SKM-1 (cell line): ENCODE data around the gene NHLRC3.
"Not testable (repeated sequence)": the region's sequence is repeated elsewhere in the genome, so short reads cannot be mapped to it uniquely, and the experiment has no call there.

Source experiments
- DNase-seq: peaks from one replicate; lab custom pipeline; 2025; ENCODE audit not compliant: unreplicated experiment; lab: John Stamatoyannopoulos, UW

The NHLRC3 gene

GRCh38 chr13:39044536-39044935 is 6.3 kb downstream of the NHLRC3 start:
- DNase-seq: no peak

DNA sequence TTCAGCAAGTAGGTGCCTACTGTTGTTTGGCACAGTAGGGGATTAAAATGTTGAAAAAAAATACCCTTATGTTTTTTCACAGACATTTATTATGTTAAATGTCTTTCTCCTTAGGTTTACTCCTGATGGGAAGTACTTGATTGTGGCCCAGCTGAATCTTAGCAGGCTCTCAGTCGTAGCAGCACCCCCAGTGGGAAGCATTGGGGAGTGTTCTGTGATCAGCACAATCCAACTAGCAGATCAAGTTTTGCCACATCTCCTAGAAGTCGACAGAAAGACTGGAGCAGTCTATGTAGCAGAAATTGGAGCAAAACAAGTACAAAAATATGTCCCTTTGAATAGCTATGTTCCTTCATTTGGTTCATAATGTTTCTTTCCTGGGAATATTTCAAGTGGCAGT is 9.3 kb downstream of the NHLRC3 start:
- no peak for DNase-seq

DNA sequence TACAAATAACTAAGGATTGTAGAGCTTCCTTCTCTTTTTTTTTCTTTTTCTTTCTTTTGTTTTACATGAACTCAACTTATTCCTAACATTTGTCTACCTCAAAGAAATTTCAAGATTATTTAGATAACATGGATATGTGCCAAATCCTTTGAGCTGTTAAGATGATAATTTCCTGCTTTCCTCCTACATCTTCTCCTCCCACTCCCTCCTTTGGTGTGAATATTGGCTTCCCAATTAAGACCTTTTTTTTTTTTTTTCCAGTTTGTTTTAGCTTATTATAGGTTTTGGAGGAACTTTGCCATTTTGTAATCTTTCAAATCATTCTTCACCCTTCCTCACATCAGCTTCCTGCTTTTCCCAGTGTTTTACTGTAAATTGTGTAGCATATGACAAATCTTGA is 10.6 kb downstream of the NHLRC3 start:
- DNase-seq: no peak

GRCh38 chr13:39049274-39049673 is 11.0 kb downstream of the NHLRC3 start:
- DNase-seq: no peak

GRCh38 chr13:39051157-39051556 is 12.9 kb downstream of the NHLRC3 start:
- DNase-seq: no peak

DNA sequence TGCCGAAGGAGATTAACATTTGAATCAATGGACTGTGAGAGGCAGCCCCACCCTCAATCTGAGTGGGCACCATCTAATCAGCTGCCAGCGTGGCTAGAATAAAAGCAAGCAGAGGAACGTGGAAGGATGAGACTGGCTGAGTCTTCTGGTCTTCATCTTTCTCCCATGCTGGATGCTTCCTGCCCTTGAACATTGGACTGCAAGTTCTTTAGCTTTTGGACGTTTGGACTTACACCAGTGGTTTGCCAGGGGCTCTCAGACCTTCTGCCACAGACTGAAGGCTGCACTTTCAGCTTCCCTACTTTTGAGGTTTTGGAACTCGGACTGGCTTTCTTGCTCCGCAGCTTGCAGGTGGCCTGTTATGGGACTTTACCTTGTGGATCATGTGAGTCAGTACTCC is 14.7 kb downstream of the NHLRC3 start:
- DNase-seq: no peak

GRCh38 chr13:39054112-39054511 is 15.9 kb downstream of the NHLRC3 start:
- no peak for DNase-seq

DNA sequence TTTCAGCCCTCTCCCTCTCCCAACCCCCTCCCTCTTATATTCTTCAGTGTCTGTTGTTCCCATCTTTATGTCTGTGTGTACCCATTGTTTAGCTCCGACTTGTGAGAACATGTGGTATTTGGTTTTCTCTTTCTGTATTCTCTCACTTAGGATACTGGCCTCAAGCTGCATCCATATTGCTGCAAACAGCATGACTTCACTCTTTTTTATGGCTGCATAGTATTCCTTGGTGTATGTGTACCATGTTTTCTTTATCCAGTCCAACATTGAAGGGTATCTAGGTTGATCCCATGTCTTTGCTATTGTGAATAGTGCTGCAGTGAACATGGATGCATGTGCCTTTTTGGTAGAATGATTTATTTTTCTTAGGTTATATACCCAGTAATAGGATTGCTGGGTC is 17.8 kb downstream of the NHLRC3 start:
- DNase-seq: no peak

GRCh38 chr13:39058040-39058439 is 19.8 kb downstream of the NHLRC3 start:
- no peak for DNase-seq

- no peak for DNase-seq
Measured at GRCh38 chr13:39062004-39062403, 23.7 kb downstream of the NHLRC3 start.

DNA sequence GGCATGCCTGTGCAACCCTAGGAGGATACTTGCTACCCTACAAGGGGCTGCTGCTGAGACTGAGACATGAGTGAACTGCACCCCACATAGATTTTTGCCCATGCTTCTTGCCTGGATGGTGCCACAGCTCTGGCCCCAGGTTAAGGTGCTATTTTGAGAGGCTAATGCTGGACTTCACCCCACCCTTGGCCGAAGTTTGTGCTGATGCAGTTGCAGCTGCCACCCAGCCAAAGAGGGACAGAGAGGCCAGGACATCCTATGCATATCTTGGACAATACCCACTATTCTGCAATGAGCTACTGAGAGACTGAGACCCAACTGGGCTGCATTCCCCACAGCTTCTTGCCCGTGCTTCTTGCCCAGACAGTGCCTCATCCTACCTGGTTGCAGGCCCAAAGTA is 34.6 kb downstream of the NHLRC3 start:
- DNase-seq: no peak

DNA sequence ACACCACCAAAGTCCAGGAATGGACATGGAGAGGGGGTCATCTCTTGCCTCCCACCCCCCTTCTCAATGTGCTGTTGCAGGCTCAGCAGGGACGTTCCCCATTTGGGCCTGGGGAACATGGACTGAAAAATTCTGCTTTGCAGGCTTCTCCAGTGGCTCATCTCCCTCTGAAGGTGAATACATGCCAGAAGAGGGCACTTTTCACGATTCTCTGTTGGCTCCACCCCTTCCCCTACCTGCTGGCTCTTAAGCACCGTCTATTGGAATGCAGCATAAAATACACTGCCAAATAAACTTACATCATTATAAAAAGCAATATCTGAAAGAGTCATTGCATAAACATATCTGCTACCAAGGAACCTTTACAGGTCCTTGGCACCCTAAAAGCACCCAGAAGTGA is 35.7 kb downstream of the NHLRC3 start:
- no peak for DNase-seq

- DNase-seq: not testable (repeated sequence)
Measured at GRCh38 chr13:39086251-39086945, 48.1 kb downstream of the NHLRC3 start.

GRCh38 chr13:39091586-39091985 is 53.3 kb downstream of the NHLRC3 start:
- DNase-seq: no peak

DNA sequence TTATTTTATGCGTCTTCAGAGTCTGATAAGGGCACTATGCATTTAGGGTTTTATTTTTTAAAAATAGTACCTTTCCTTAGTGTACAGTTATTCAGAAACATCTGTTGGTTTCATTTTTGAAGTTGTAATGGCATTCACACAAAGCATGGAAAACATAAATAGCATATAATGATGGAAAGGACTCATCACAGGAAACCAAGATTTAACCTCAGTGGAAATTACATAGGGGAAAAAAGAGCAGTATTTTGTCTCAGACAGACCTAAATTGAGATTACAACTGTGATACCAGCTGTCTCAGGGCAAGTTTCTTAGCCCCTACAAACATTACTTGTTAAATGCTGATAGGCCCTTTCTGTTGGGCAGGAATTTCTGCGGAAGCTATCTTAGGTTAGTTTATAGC is 57.2 kb downstream of the NHLRC3 start:
- no peak for DNase-seq

DNA sequence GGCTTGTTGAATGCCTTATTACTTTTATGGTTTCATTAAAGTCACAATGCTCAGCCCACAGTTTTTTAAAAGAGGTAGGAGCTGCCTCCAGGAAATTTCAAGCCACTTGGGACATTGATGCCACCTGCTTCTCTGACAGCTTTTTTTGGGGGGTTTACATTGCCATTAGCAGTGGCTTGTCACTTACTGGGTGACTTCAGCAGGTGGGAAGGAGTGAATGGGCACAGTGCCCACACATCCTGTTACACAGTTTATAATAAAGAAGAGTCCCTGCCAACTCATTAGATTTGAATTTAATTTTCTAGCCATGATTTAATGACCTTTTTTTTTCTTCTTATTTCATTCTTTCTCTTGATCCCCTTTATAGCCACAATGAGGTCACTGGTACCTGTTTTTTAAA is 61.0 kb downstream of the NHLRC3 start:
- no peak for DNase-seq
